Panc1 (cell line): Measurements from ENCODE around the gene FAF1.

Experiments
- POLR2AphosphoS5 ChIP-seq: IDR thresholded peaks from 2 replicates; pipeline ENCODE4 v1.6.1; 2012; ENCODE audit warnings: mild to moderate bottlenecking, low read depth, low read length, moderate library complexity
- SIN3A ChIP-seq: IDR thresholded peaks from 2 replicates; pipeline ENCODE4 v1.6.1; 2012; ENCODE audit warnings: low read depth, mild to moderate bottlenecking, low read length, moderate library complexity, borderline replicate concordance; ENCODE audit not compliant: insufficient read depth
- TCF7L2 ChIP-seq: IDR thresholded peaks from 2 replicates; pipeline ENCODE4 v1.6.1; 2011; ENCODE audit warnings: mild to moderate bottlenecking, low read depth, low read length, inconsistent platforms
- TF ChIP-seq, protein P1 (sequence below): fragments of 450-650 bp; IDR thresholded peaks from 2 replicates; pipeline ENCODE4 v1.5.1; 2017; ENCODE audit warnings: mild to moderate bottlenecking
- TF ChIP-seq, protein P2 (sequence below), 2 experiments: IDR thresholded peaks; 2 replicates each; pipeline ENCODE4 v1.6.1; 2011 to 2012; ENCODE audit warnings: low read depth in 2 of 2, control low read depth in 1 of 2, low read length in 1 of 2, mild to moderate bottlenecking in 1 of 2, moderate library complexity in 1 of 2; ENCODE audit not compliant: insufficient read depth in 1 of 2

DNA sequence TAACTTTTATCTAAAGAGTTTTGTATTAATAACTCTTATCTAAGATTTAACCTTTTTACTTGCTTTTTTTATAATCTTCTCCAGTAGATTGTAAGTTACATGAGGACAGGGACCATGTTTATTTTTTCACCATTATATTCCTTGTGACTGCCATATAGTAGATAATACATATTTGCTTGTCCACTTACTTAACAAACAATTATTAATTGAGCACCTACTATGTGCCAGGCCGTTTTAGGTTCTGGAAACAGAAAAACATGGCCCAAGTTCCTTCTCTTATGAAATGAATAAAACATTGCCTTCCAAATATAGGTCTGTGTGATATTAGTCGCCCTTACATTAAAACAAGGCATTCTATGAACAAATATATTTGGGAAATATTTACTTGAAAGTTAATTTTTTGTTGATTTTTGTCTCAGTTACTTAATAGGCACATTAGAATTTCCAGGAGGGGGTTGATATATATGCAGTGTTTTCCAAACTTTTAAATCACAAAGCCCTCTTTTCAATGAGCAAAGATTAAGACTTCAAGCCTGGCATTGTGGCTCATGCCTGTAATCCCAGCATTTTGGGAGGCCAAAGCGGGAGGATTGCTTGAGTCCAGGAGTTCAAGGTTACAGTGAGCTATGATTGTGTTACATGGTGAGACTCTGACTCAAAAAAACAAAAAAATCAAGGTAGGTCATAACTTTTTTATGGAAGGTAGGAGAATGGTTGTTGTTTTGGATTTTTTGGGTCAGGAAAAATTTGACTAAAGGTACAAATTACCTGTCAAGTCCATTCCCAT, 32.7 kb upstream of the FAF1 start:
- TF ChIP-seq POLR2AphosphoS5 (no peak), TCF7L2 (no peak), SIN3A (no peak)
- TF ChIP-seq, protein P1, sequence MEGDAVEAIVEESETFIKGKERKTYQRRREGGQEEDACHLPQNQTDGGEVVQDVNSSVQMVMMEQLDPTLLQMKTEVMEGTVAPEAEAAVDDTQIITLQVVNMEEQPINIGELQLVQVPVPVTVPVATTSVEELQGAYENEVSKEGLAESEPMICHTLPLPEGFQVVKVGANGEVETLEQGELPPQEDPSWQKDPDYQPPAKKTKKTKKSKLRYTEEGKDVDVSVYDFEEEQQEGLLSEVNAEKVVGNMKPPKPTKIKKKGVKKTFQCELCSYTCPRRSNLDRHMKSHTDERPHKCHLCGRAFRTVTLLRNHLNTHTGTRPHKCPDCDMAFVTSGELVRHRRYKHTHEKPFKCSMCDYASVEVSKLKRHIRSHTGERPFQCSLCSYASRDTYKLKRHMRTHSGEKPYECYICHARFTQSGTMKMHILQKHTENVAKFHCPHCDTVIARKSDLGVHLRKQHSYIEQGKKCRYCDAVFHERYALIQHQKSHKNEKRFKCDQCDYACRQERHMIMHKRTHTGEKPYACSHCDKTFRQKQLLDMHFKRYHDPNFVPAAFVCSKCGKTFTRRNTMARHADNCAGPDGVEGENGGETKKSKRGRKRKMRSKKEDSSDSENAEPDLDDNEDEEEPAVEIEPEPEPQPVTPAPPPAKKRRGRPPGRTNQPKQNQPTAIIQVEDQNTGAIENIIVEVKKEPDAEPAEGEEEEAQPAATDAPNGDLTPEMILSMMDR, result no peak
- TF ChIP-seq, protein P2, sequence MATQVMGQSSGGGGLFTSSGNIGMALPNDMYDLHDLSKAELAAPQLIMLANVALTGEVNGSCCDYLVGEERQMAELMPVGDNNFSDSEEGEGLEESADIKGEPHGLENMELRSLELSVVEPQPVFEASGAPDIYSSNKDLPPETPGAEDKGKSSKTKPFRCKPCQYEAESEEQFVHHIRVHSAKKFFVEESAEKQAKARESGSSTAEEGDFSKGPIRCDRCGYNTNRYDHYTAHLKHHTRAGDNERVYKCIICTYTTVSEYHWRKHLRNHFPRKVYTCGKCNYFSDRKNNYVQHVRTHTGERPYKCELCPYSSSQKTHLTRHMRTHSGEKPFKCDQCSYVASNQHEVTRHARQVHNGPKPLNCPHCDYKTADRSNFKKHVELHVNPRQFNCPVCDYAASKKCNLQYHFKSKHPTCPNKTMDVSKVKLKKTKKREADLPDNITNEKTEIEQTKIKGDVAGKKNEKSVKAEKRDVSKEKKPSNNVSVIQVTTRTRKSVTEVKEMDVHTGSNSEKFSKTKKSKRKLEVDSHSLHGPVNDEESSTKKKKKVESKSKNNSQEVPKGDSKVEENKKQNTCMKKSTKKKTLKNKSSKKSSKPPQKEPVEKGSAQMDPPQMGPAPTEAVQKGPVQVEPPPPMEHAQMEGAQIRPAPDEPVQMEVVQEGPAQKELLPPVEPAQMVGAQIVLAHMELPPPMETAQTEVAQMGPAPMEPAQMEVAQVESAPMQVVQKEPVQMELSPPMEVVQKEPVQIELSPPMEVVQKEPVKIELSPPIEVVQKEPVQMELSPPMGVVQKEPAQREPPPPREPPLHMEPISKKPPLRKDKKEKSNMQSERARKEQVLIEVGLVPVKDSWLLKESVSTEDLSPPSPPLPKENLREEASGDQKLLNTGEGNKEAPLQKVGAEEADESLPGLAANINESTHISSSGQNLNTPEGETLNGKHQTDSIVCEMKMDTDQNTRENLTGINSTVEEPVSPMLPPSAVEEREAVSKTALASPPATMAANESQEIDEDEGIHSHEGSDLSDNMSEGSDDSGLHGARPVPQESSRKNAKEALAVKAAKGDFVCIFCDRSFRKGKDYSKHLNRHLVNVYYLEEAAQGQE (IDR thresholded peaks at IDR 0.05; ENCODE audit: insufficient read depth in 1 of 2, low read depth in 2 of 2, low read length in 1 of 2), result no peak
